HT-29 (cell line): ENCODE data around the gene KIN. TPM values are rescaled to one million over a fixed set of nuclear protein-coding genes. Genes with fewer than 3 reads are reported as not detected.
"Not testable (repeated sequence)": the region's sequence is repeated elsewhere in the genome, so short reads cannot be mapped to it uniquely, and the experiment has no call there.

Experiments
- DNase-seq: peaks from one replicate; pipeline ENCODE4 v3.0.0-alpha.2; 2015; ENCODE audit warnings: low spot score
- total RNA-seq: library from RNA; depleted of rRNA; stranded (reverse); fragments of >200 nt; shearing (Covaris generic); gene quantifications from 2 replicates; pipeline ENCODE4 v1.2.3, GENCODE V29; 2014; rRNA removed

Gene KIN
- total RNA-seq: 3.0 and 3.4 TPM in 2 replicates

DNA sequence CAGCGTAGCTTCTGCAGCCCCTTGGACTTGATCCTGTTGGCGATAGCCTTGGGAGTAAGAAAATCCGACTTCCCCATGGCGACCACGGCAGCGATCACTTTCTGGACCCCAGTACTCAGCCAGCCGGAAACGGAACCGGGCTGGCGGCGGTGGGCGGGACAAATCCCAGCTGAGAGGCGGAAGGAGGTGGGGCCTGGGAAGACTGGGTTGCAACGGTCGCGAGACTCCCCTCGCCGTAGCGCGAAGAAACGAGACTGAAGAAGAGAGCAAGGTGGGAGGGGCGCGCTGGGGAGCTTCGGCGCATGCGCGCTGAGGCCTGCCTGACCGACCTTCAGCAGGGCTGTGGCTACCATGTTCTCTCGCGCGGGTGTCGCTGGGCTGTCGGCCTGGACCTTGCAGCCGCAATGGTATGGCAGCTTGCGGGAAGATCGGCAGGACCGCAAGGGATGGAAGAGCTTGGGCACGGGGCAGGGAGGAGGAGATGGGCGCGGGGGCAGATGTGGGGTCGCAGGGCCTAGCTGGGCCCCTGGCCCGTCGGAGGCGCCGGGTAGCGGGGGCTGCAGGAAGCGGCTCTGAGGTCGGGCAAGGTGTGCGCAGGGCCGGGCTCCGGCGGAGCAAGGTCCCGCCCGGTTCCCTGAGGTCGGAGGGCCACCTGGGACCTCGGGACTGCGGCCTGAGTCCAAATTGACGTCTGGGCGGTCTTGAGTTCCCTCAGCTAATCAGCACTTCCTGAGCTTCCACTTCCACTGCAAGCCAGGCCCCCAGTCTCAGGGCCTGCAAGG lies at the start of gene KIN, which contains the start of gene ATP5F1C:
Gene KIN (minus strand): TSS at position 137 of the 782 bp plus-strand sequence. CDS start 60 bp downstream, at position 77.
Gene ATP5F1C (plus strand): TSS at position 321 of the 782 bp plus-strand sequence. CDS start 31 bp downstream, at position 352.
- peak; percentile 99 for DNase-seq

DNA sequence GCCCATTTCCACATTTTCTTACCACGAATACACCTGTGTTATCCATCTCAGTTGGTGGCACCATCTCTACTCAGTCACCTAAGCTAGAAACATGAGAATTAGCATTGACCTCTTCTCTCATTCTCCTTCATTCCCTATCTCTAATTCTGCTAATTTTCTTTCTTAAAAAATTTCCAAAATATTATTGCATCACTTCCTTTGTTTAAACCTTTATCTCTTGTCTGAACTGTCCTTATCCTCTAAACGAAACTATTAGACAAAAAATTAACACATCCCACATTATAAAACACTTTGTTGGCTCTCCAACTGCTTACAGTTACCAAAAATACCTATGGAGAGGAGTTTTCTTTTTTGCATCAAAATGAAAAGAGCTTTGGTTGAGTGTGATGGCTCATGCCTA lies 48.8 kb upstream of the KIN start:
- DNase-seq: no peak

GRCh38 chr10:7834262-7834661 lies 46.5 kb upstream of the KIN start:
- DNase-seq: no peak

DNA sequence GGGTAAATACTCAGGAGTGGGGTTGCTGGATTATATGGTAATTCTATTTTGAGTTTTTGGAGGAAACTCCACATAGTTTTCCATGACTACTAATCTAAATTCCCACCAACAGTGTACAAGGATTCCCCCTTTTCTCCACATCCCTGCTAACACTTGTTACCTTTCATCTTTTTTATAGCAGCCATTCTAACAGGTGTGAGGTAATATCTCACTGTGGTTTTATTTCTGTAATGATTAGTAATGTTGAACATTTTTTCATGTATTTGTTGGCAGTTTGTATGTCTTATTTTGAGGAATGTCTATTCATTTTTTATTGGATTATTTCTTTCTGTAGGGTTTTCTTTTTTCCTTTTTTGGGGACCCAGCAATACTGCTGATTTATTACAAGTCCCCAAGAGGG lies 45.4 kb upstream of the KIN start:
- no peak for DNase-seq

DNA sequence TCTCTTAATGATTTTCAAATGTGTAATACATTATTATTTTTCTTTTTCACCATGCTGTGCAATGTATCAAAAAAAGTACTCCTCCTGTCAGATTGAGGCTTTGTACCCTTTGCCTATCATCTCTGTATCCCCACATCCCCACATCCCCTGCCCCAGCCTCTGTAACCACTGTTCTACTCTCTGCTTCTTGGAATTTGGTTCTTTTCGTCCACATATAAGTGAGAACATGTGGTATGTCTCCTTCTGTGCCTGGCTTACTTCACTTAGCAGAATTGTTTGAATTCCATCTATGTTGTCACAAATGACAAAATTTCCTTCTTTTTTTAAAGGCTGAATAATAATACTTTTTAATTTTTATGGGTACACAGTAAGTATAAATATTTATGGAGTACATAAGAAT lies 44.3 kb upstream of the KIN start:
- no peak for DNase-seq

GRCh38 chr10:7829289-7829834 lies 41.6 kb upstream of the KIN start:
- DNase-seq: no peak

GRCh38 chr10:7826971-7827370 lies 39.2 kb upstream of the KIN start:
- DNase-seq: no peak

DNA sequence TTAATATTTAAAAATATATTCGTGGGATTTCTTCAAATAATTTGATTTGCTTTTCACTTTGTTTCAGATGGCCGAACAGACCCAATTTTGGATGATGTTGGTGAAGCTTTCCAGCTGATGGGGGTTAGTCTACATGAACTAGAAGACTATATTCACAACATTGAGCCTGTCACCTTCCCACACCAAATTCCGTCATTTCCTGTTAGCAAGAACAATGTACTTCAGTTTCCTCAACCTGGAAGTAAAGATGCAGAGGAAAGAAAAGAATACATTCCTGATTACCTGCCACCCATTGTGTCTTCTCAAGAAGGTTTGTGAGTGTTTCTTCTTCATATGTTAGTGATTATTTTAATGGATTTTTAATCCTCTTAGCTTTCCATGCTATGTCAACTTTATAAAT lies 36.5 kb upstream of the KIN start:
- DNase-seq: no peak

GRCh38 chr10:7819121-7819460 lies 31.3 kb upstream of the KIN start:
- peak; percentile 69 for DNase-seq

DNA sequence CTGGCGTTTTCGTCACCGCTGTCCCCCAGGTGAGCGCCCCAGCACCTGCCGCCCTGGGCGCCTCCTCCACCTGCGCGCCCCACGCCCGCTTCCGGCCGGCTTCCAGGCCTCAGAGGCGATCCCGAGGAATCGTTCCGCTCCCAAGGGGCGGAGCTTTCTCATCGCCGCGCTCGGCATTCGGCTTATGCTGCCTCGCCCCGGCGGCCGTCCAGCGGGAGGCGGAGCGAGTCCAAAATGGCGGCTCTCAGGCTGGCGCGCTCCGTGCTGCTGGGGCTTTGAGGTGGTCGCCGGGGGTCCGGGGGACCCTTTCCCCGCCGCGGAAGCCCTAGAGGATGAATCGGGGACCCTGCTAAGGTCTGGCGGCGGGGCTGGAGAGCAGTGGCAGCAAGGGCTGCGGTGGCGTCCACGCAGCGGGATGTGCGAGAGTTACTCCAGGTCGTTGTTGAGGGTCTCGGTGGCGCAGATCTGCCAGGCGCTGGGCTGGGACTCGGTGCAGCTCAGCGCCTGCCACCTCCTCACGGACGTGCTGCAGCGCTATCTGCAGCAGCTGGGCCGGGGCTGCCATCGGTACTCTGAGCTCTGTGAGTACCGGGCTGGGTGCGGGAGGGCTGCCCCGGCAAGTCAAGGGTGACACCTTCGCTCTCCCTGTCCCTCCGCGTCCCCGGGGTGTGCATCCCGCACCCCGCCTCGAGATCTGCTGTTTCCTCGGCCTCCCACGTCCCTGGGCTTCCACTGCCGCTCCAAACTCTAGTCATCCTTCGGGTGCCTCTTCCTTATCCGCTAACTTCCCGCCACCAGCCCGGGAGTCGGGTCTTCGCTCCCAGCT lies 30.7 kb upstream of the KIN start, which contains the start of gene TAF3:
Gene TAF3 (plus strand): TSS at position 211 of the 826 bp plus-strand sequence. CDS start 205 bp downstream, at position 416.
- DNase-seq: peak; percentile 94

DNA sequence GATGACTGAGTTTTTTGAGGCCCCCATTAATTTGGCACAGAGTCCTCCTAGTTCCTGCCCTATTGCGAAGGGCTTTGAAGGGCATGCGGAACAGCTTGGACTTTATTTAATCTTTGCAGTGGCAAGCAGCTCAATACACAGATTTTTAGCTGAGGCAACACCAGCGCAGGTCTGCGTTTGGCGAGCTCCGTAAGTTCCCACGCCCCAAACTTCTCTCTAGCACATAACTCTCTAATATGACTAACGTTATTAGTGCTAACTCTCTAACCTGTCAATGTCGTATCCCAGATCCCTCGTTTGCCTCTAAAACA lies 30.1 kb upstream of the KIN start:
- no peak for DNase-seq

- no peak for DNase-seq
Measured at GRCh38 chr10:7817576-7817975, 29.8 kb upstream of the KIN start.

DNA sequence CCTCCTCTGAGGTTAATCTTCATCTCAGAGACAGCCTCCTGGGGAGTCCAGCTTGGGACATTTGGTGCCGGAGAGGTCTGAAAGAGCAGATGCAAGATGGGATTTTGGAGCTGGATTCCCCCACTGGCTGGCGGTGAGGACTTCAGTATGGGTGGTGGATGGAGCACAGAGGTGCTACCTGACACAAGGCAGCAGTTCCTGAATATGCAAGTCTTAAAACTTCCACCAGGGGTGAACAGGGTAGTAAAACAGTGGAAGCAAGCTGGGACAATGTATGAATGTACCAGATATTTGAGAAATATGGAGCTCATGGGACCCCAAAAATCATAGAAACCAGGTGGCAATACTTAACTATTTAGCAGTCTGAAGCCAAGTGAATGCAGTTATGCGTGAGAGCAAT lies 25.7 kb upstream of the KIN start:
- no peak for DNase-seq

DNA sequence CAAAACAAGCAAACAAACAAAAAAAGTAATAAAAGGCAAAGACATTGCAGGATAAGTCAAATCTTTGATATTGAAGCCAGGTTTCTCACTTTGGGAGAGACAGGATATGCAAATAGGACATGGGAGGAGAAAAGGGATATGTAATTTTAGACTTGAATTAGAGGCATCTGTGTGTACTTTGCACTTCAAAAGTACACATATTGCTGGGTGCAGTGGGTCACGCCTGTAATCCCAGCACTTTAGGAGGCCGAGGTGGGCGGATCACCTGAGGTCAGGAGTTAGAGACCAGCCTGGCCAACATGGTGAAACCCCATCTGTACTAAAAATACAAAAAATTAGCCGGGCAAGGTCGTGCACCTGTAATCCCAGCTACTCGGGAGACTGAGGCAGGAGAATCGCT lies 23.9 kb upstream of the KIN start:
- DNase-seq: not testable (repeated sequence)

DNA sequence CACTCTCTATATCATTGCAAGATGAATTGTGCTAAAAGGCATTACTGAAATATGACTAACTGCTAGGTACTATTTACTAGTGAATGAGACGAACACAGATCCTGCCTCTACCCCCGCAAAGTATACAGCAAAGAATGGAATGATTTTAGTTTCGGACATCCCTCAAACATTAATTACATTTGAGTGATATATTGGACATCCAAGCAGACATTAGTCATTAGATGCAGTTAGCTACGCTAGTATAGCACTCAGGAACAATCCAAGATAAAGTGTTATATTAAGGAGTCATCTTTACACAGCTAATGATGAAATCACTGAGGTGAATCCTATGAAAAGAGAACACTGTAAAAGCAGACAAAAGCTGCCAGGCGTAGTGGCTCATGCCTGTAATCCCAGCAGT lies 23.2 kb upstream of the KIN start:
- DNase-seq: no peak

GRCh38 chr10:7810443-7810842 lies 22.6 kb upstream of the KIN start:
- DNase-seq: no peak

DNA sequence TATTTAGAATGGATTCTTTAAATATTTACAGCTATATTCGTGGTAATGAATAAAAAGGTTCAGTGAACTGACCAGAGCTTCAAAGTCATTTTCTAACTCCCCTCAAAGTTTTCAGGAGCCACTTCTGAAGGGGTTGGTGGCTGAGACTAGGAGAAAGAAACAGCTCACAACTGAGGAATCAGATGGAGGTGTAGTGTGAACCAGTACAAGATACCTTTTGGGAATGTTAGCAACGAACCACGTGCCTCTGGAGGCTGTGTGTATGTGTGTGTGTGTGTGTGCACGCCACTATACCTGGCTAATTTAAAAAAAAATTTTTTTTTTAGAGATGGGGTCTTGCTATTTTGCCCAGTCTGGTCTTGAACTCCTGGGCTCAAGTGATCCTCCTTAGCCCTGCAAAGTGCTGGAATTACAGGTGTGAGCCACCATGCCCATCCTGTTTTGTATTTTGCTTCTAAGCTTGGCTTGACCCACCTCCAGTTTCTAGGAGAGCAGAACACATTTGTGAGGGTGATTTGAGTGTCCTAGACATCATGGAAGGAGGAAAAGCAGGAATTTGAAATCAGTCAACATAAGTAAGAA lies 21.0 kb upstream of the KIN start:
- no peak for DNase-seq

DNA sequence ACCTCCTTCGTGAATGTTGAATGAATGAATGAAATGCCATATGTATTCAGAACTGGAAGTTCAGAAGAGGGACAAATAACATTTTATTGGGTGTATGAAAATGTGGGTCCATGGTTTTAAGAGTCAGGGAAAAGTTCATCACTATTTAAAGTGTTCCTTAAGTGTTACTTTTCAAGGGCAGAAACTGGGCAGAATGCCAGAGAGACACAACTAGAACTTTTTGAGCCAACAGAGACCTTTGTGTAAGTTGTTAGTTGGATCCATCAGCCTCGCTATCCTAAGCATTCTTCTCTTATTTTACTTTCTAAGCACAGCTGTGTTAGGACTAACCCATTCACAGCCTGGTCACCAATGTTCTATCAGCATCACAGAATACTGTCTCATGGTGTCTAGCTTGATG lies 16.9 kb upstream of the KIN start:
- no peak for DNase-seq

DNA sequence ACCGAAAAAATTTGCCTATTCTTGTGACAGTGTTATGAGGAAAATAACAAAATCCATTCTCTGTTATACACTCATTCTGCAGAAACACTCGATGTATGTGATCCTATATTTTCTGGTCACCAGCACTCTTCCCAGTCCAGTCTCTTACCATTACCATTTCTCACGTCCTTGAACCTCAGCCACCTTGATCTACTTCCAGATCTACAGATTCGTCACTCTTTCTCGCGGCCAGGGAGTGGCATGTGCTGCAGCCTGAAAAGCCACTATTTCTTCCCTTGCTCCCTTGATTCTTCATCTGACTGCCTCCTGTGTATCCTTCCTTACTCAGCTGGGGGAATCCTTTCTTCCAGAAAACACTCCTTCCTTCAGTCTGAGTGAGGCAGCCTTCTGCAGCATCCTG lies 16.4 kb upstream of the KIN start:
- DNase-seq: no peak

DNA sequence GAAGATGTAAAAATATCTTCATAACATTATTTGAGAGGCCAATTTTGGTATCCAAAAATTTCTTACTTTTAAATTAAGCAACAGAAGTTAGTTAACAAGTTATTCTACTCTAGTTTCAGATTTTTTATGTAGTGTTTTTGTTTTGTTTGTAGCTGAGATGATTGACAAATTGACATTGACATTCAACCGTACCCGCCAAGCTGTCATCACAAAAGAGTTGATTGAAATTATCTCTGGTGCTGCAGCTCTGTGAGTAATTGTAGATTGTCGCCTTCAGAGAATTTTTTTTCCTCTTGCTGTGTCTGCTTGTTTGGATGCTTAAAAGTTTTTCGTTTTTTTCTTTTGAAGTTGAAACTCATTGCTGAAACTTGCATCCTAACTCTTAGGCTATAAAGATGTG lies 14.8 kb upstream of the KIN start:
- no peak for DNase-seq

DNA sequence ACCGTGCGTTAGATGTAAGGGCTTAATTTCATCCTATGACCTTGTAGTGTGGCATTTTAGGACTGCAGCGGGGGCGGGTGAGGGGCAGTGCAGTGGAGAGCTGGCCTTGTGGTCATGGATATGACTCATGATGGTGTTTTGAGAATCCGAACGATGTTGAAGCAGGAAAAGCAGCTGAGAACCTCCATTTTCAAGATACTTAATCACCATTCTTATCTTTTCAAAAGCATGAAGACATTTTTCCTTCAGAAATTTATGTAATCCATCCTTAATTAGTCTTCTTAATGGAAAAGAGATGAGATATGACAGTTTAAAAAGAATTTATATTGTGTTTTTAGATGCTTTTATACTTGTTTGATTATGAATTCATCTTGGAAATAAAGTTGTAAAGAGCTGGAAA lies 9.8 kb upstream of the KIN start:
- peak; percentile 26 for DNase-seq

GRCh38 chr10:7795605-7796004 lies 7.8 kb upstream of the KIN start:
- no peak for DNase-seq
